ENCODE data around the gene MAPRE3. TPM values are rescaled to one million over a fixed set of nuclear protein-coding genes. Genes with fewer than 3 reads are reported as not detected.

The MAPRE3 gene
- total RNA-seq, 2 experiments from 2014 or later, result 1.00 to 1.3 TPM

DNA sequence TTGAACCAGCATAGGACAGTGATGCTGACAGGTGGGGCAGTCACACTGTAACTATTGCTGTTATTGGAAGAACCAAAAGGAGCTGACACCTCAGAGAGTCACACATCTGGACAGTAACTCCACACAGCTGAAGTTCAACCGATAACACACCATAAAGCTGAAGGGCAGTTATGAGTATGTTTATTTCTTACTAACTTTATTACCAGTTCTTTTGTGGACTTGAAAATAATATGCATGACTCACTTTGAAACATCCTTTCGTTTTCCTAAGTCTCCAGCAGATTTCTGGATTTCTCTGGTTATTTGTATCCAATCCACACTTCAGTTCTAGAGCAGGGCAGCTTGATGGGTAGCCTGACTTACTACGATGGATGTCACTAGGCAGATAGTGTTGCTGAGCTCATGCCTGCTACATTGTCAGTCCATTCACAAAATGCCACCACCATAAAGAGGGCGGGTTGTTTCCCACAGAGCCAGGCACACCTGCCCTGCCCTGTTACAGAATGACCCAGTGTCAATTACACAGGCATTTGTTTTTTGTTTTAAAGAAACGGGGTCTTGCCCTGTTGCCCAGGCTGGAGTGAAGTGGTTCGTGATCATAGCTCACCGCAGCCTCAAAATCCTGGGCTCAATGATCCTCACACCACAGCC, 72.7 kb downstream of the MAPRE3 start:
- H3K36me3 Mint-ChIP-seq (ENCODE audit: low read depth), result peaks cover 22% of the 10 kb centered on the region
- POLR2A ChIA-PET, result interaction anchor here (0.7 kb wide), 1 partner anchor 29 kb away, joined by 3 read pairs; no protein-coding TSS in a partner anchor

GRCh38 chr2:27049422-27050280, 79.2 kb downstream of the MAPRE3 start:
- DNase-seq, result peak; percentile 53
- H3K27ac Mint-ChIP-seq, result peak overlapping the region; percentile 98
- no peaks in the 10 kb centered on the region for H3K9me3 Mint-ChIP-seq
- peaks cover 23% of the 10 kb centered on the region for H3K4me1 Mint-ChIP-seq
- peaks cover 5% of the 10 kb centered on the region for H3K27me3 Mint-ChIP-seq
- POLR2A ChIA-PET, result no interaction called here
- H3K36me3 Mint-ChIP-seq (ENCODE audit: low read depth), result peaks cover 5% of the 10 kb centered on the region
- CTCF ChIA-PET, result interaction anchor here (0.6 to 3.7 kb wide), 14 partner anchors 10 to 290 kb away, joined by 3 to 29 read pairs (median 4); partner anchors contain the start of genes KHK and OST4
- peak overlapping the region; percentile 96 for H3K4me3 Mint-ChIP-seq

More for the DNA sequence above, 72.7 kb downstream of the MAPRE3 start:
- Mint-ChIP-seq H3K27ac (no peak overlapping the region), H3K4me1 (peaks cover 5% of the 10 kb centered on the region), H3K27me3 (no peaks in the 10 kb centered on the region), H3K4me3 (no peak overlapping the region), H3K9me3 (no peaks in the 10 kb centered on the region)
- CTCF ChIA-PET, result interaction anchor here (0.7 kb wide), 1 partner anchor 9 kb away, joined by 3 read pairs; no protein-coding TSS in a partner anchor
- no peak for DNase-seq

DNA sequence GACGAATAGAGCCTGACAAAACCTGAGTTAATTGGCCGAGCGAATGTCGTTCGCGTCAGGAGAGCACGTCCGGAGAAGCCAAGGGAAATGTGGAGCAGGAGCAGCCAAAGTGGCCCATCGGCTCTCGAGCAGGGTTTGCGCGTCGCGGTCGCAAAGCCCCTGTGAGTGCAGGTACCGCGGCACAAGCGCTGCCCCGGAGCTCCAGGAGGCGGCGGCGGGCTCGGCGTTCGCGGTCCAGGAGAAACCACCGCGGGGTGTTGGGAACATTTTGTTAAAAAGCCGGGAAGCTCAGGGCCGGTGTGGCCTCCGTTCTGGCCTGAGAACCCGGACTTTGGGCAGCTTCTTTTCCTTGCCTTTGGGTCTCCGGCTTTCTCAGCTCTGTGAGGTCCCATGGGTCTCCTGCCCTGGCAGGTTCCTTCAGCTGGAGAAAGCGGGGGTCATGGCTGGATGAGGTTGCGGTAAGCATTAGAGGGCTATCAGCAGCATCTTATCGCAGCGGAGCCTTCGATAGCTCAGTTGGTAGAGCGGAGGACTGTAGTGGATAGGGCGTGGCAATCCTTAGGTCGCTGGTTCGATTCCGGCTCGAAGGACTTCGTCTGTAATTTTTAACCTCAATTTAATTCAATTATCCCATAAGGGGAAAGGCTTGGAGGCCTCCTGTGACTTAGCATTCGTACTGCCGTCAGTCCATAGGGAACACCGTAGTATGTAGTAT, 80.0 kb downstream of the MAPRE3 start:
- H3K4me3 Mint-ChIP-seq, result peak overlapping the region; percentile 96
- CTCF ChIA-PET, result interaction anchor here (0.6 to 3.7 kb wide), 16 partner anchors 11 to 291 kb away, joined by 3 to 29 read pairs (median 4); partner anchors contain the start of genes KHK and OST4
- peaks cover 23% of the 10 kb centered on the region for H3K4me1 Mint-ChIP-seq
- peak overlapping the region; percentile 98 for H3K27ac Mint-ChIP-seq
- POLR2A ChIA-PET, result interaction anchor here (0.7 to 1.5 kb wide), 5 partner anchors 15 to 466 kb away, joined by 4 to 6 read pairs (median 4); partner anchors contain the start of gene OST4
- H3K27me3 Mint-ChIP-seq, result peaks cover 5% of the 10 kb centered on the region
- no peaks in the 10 kb centered on the region for H3K9me3 Mint-ChIP-seq
- peak; percentile 91 for DNase-seq
- H3K36me3 Mint-ChIP-seq (ENCODE audit: low read depth), result peaks cover 10% of the 10 kb centered on the region

GRCh38 chr2:27050996-27051901, 80.8 kb downstream of the MAPRE3 start, which contains the start of gene AGBL5:
Gene AGBL5 (plus strand): TSS chr2:27051668. CDS start chr2:27052959, 1,291 bp downstream.
- Mint-ChIP-seq H3K27ac (peak within 1 kb of the TSS; percentile 98), H3K27me3 (peaks cover 5% of the 10 kb centered on the region), H3K9me3 (no peaks in the 10 kb centered on the region), H3K4me1 (peaks cover 23% of the 10 kb centered on the region), H3K4me3 (peak within 1 kb of the TSS; percentile 96), H3K36me3 (ENCODE audit: low read depth) (peaks cover 15% of the 10 kb centered on the region)
- CTCF ChIA-PET, result interaction anchor here (0.6 to 3.7 kb wide), 14 partner anchors 11 to 205 kb away, joined by 3 to 29 read pairs (median 5); partner anchors contain the start of genes KHK, OST4 and TMEM214
- POLR2A ChIA-PET, result interaction anchor here (0.5 to 1.5 kb wide), 9 partner anchors 12 to 467 kb away, joined by 3 to 6 read pairs (median 4); partner anchors contain the start of gene OST4
- peak; percentile 96 for DNase-seq

GRCh38 chr2:27051902-27052645, 81.6 kb downstream of the MAPRE3 start:
- Mint-ChIP-seq H3K4me1 (peaks cover 23% of the 10 kb centered on the region), H3K27me3 (peaks cover 5% of the 10 kb centered on the region), H3K36me3 (ENCODE audit: low read depth) (peaks cover 17% of the 10 kb centered on the region), H3K9me3 (no peaks in the 10 kb centered on the region), H3K27ac (peak overlapping the region; percentile 86), H3K4me3 (peak overlapping the region; percentile 83)
- ChIA-PET CTCF (interaction anchor here (0.8 to 3.7 kb wide), 12 partner anchors 13 to 206 kb away, joined by 3 to 29 read pairs (median 6); partner anchors contain the start of genes OST4 and TMEM214), POLR2A (interaction anchor here (0.5 to 1.5 kb wide), 4 partner anchors 12 to 228 kb away, joined by 3 to 6 read pairs (median 4); partner anchors contain the start of gene OST4)
- DNase-seq, result no peak

DNA sequence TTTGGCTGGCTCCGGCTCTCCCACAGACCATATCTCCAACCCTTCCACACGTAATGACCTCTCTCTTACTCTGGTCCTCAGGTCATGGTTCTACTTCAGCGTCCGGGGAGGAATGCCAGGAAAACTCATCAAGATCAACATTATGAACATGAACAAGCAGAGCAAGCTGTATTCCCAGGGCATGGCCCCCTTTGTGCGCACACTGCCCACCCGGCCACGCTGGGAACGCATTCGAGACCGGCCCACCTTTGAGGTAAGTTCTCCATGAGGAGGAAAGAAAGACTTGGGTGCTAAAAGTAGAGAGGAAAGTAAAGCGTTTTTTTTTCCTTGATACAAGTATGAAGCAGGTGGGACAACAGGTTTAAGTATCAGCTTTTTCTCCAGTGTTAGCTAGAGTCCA, 82.9 kb downstream of the MAPRE3 start:
- ChIA-PET POLR2A (no interaction called here), CTCF (interaction anchor here (0.6 to 3.7 kb wide), 8 partner anchors 9 to 291 kb away, joined by 3 to 21 read pairs (median 5); no protein-coding TSS in a partner anchor)
- Mint-ChIP-seq H3K36me3 (ENCODE audit: low read depth) (peaks cover 17% of the 10 kb centered on the region), H3K9me3 (no peaks in the 10 kb centered on the region), H3K27me3 (peaks cover 5% of the 10 kb centered on the region), H3K4me1 (peaks cover 23% of the 10 kb centered on the region), H3K4me3 (peak overlapping the region; percentile 1), H3K27ac (no peak overlapping the region)
- no peak for DNase-seq

DNA sequence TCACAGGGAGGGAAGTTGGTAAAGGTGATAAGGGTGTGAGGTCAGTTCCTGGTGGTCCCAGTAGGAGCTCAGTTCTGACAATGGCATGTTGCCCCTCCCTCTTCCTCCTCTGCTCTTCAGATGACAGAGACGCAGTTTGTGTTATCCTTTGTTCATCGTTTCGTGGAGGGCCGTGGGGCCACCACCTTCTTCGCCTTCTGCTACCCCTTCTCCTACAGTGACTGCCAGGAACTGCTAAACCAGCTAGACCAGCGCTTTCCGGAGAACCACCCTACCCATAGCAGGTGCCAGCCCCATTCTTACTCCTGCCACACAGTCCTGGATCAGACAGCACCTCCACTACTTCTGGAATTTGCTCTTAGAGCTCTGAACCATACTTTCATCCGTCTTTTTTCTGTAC, 83.3 kb downstream of the MAPRE3 start:
- ChIA-PET CTCF (interaction anchor here (0.6 to 3.6 kb wide), 7 partner anchors 9 to 292 kb away, joined by 3 to 15 read pairs (median 4); no protein-coding TSS in a partner anchor), POLR2A (no interaction called here)
- Mint-ChIP-seq H3K36me3 (ENCODE audit: low read depth) (peaks cover 17% of the 10 kb centered on the region), H3K4me1 (peaks cover 23% of the 10 kb centered on the region), H3K27me3 (peaks cover 5% of the 10 kb centered on the region), H3K9me3 (no peaks in the 10 kb centered on the region), H3K27ac (no peak overlapping the region), H3K4me3 (no peak overlapping the region)
- no peak for DNase-seq

GRCh38 chr2:27054721-27055120, 84.3 kb downstream of the MAPRE3 start:
- POLR2A ChIA-PET, result interaction anchor here (1.1 kb wide), 1 partner anchor 9 kb away, joined by 3 read pairs; no protein-coding TSS in a partner anchor
- CTCF ChIA-PET, result interaction anchor here (0.5 to 3.6 kb wide), 5 partner anchors 16 to 62 kb away, joined by 3 to 15 read pairs (median 6); no protein-coding TSS in a partner anchor
- no peak overlapping the region for H3K4me3 Mint-ChIP-seq

GRCh38 chr2:27057184-27057583, 86.7 kb downstream of the MAPRE3 start:
- Mint-ChIP-seq H3K27me3 (no peaks in the 10 kb centered on the region), H3K9me3 (no peaks in the 10 kb centered on the region), H3K4me3 (no peak overlapping the region), H3K36me3 (ENCODE audit: low read depth) (peaks cover 12% of the 10 kb centered on the region), H3K4me1 (peaks cover 4% of the 10 kb centered on the region), H3K27ac (no peak overlapping the region)
- ChIA-PET POLR2A (no interaction called here), CTCF (interaction anchor here (1.1 to 3.6 kb wide), 3 partner anchors 9 to 24 kb away, joined by 5 to 15 read pairs (median 7); partner anchors contain the start of gene OST4)
- no peak for DNase-seq

More at GRCh38 chr2:27054721-27055120, 84.3 kb downstream of the MAPRE3 start:
- peaks cover 17% of the 10 kb centered on the region for H3K4me1 Mint-ChIP-seq
- H3K9me3 Mint-ChIP-seq, result no peaks in the 10 kb centered on the region
- H3K27me3 Mint-ChIP-seq, result peaks cover 5% of the 10 kb centered on the region
- DNase-seq, result no peak
- no peak overlapping the region for H3K27ac Mint-ChIP-seq
- H3K36me3 Mint-ChIP-seq (ENCODE audit: low read depth), result peaks cover 17% of the 10 kb centered on the region

DNA sequence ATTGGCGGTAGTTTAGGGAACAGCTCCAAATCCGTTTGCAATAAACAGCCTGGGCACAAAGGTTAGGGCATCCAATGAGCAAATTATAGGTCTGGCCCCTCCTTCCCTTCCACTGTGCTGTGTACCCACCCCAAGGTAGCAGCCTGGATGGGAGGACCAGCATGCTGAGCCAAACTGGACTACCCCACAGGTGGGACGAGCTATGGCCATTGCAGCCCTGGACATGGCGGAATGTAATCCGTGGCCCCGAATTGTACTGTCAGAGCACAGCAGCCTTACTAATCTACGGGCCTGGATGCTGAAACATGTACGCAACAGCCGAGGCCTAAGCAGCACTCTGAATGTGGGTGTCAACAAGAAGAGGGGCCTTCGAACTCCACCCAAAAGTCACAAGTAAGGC, 87.8 kb downstream of the MAPRE3 start:
- POLR2A ChIA-PET, result no interaction called here
- no peak for DNase-seq
- Mint-ChIP-seq H3K9me3 (no peaks in the 10 kb centered on the region), H3K4me1 (no peaks in the 10 kb centered on the region), H3K27me3 (no peaks in the 10 kb centered on the region), H3K36me3 (ENCODE audit: low read depth) (peaks cover 12% of the 10 kb centered on the region), H3K4me3 (no peak overlapping the region), H3K27ac (no peak overlapping the region)
- CTCF ChIA-PET, result interaction anchor here (0.8 to 1.5 kb wide), 4 partner anchors 10 to 245 kb away, joined by 3 to 6 read pairs (median 5); no protein-coding TSS in a partner anchor

Data from activated CD4-positive, alpha-beta T cell treated with anti-CD3 and anti-CD28 coated beads, Interleukin-2, amount 10 ng/mL, durations not matched to agents 7 days and 5 days (primary cell).